Naive thymus-derived CD8-positive, alpha-beta T cell (primary cell): ENCODE results near the gene KISS1R. TPM values are rescaled to one million over a fixed set of nuclear protein-coding genes. Genes with fewer than 3 reads are reported as not detected.

Source experiments
- ATAC-seq, 2 donors: fragments of 150-1000 bp; cut with Tn5 transposase in 1 of 2; sonication (Bioruptor Pico), chemical (Tn5 transposase) in 1 of 2; 1 replicate in 1 of 2; 2 replicates in 1 of 2; pipeline ENCODE4 v1.10.0; 2021; ENCODE audit warnings: mild to moderate bottlenecking in 2 of 2, moderate library complexity in 2 of 2
- POLR2A ChIA-PET: fragments of 350-600 bp; sonication (Branson Sonifier 250); formaldehyde crosslinking; loops from one replicate; lab custom pipeline; 2021; ENCODE audit warnings: antibody characterized with exemption; lab: Charles Lee
- DNase-seq, 10 donors: peaks; one replicate each; pipeline versions ENCODE4 v3.0.0 to v3.0.0-alpha.2; 2020 to 2022
- H3K27ac Mint-ChIP-seq, 10 donors: one replicate each; pipeline ENCODE4 v1.8.0; 2020 to 2022; ENCODE audit warnings: mild to moderate bottlenecking in 10 of 10, mixed read lengths in 10 of 10, moderate library complexity in 4 of 10, inconsistent platforms in 1 of 10
- H3K27me3 Mint-ChIP-seq, 5 donors: one replicate each; pipeline ENCODE4 v1.8.0; 2021 to 2022; ENCODE audit warnings: mixed read lengths in 5 of 5
- H3K36me3 Mint-ChIP-seq, 3 donors: one replicate each; pipeline ENCODE4 v1.8.0; 2020 to 2022; ENCODE audit warnings: mixed read lengths in 3 of 3, mild to moderate bottlenecking in 2 of 3, inconsistent platforms in 1 of 3
- H3K4me1 Mint-ChIP-seq, 4 donors: one replicate each; pipeline ENCODE4 v1.8.0; 2021 to 2022; ENCODE audit warnings: mixed read lengths in 4 of 4
- H3K4me3 Mint-ChIP-seq, 10 donors: one replicate each; pipeline ENCODE4 v1.8.0; 2020 to 2022; ENCODE audit warnings: mild to moderate bottlenecking in 10 of 10, mixed read lengths in 10 of 10, moderate library complexity in 6 of 10, inconsistent platforms in 1 of 10
- H3K9me3 Mint-ChIP-seq, 9 donors: one replicate each; pipeline ENCODE4 v1.8.0; 2020 to 2022; ENCODE audit warnings: mixed read lengths in 9 of 9, mild to moderate bottlenecking in 3 of 9, inconsistent platforms in 1 of 9, moderate library complexity in 1 of 9
- polyA plus RNA-seq, 3 donors: library from polyadenylated mRNA; unstranded; fragments of 300-500 nt; fragmentation: Illumina TruSeq; gene quantifications; one replicate each; pipeline ENCODE4 v1.2.3, GENCODE V29; 2021
- total RNA-seq, 8 experiments: library from RNA in 2 of 8; stranded (reverse) in 2 of 8; gene quantifications; one replicate each; pipeline ENCODE4 v1.2.3 and lab custom pipeline; 2021 to 2026

KISS1R gene
- total and polyA plus RNA-seq, 5 experiments from 2014 or later, result 0.18 to 2.6 (median 0.58) TPM

DNA sequence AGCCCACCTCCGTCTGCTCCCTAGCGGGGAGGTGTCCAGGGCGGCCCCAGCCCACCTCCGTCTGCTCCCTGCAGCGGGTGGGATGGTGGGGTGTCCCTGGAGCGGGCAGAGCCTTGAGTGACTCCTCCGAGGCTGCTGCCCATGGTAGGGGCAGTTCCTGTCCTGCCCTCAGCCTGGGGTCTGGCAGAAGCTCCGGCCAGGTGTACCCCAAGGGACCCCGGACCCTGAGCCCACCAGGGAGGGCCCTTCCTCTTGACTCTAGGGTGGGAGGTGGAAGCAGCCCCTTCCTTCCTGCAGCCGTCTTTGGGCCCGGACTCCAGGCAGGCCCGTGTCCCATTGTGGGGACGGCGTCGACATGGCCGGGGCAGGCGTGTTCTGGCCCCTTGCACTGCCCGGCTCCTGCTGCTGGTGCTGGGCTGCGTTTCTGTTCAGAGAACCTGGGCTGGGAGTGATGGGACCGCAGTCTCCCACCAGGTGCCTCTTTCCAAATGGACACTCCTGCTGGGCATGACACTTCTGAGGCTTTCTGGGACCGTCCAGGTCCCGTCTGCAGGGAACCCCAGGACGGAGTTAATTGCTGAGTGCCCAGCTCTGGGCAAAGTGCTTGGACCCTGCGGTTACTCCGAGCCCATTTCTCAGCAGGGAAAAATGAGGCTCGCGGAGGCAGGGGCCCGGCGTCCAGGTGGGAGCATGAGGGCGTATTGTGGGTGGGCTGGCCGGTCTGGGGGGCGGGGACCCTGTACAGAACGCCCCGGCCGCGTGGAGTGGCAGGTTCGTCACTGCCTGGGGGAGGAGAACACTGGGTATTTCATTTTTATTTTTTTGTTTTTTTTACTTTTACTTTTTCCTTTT lies 28.5 kb downstream of the KISS1R start:
- H3K4me1 Mint-ChIP-seq, result peaks cover 8 to 16% (median 9%) of the 10 kb centered on the region in 4 donors
- ATAC-seq (no peak), DNase-seq (no peak)
- no peak overlapping the region for H3K4me3 Mint-ChIP-seq
- no peaks in the 10 kb centered on the region for H3K27me3 Mint-ChIP-seq
- no peak overlapping the region for H3K27ac Mint-ChIP-seq
- POLR2A ChIA-PET, result interaction anchor here (0.7 kb wide), 1 partner anchor 143 kb away, joined by 4 read pairs; no protein-coding TSS in a partner anchor
- no peaks in the 10 kb centered on the region for H3K36me3 Mint-ChIP-seq
- no peaks in the 10 kb centered on the region for H3K9me3 Mint-ChIP-seq

- Mint-ChIP-seq H3K27ac (no peak overlapping the region), H3K36me3 (no peaks in the 10 kb centered on the region), H3K4me3 (no peak overlapping the region), H3K4me1 (peaks cover 0 to 16% (median 2%) of the 10 kb centered on the region in 4 donors), H3K27me3 (no peaks in the 10 kb centered on the region), H3K9me3 (no peaks in the 10 kb centered on the region)
- DNase-seq (no peak), ATAC-seq (no peak)
- POLR2A ChIA-PET, result interaction anchor here (0.9 kb wide), 1 partner anchor 328 kb away, joined by 3 read pairs; the partner anchor contains the start of gene FAM174C
These were observed 30.1 kb downstream of the KISS1R start for GRCh38 chr19:947090-947706.

DNA sequence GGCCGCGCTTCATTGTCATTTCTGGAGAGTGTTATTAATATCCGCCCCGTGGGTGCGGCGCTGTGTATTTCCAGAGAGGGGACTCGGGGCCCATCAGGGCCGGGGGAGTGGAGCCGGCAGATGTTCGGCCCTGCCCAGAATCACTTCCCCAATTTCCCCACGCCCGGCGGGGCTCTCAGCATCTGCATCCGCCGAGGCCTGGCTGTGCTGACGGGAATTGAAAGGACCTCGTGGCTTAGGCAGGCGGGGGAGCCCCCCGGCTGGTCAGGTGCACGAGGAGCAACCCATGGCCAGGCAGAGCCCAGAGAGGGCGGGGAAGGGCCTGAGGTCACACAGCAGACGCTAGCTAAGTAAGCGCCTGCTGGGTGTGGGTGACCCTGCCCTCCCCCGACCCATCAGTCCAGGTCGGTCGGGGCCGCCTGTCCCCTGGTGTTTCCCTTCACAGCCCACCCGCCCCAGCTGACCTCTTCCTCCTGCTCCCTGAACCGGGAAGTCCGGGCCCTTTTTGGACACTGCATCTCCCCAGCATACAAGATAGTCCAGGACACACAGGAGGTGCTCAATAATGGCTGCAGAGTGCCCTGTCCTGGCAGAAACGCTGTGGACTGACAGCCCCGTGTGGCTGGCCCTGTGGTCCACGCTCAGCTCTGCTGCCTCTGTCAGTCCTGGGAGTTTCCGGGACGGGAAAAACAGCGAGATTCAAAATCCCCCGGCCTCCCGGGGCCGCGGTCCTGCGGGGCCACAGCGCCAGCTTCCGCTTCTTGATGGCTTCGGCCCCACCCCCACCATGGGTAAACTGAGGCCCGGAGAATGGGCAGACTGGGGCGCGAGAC lies 30.8 kb downstream of the KISS1R start:
- H3K4me1 Mint-ChIP-seq, result peaks cover under 1 to 20% (median 3%) of the 10 kb centered on the region in 4 donors
- no peak overlapping the region for H3K27ac Mint-ChIP-seq
- H3K27me3 Mint-ChIP-seq, result no peaks in the 10 kb centered on the region
- H3K36me3 Mint-ChIP-seq, result no peaks in the 10 kb centered on the region
- no peak overlapping the region for H3K4me3 Mint-ChIP-seq
- H3K9me3 Mint-ChIP-seq, result no peaks in the 10 kb centered on the region
- peak in 1 of 10 donors; percentile 44 for DNase-seq
- POLR2A ChIA-PET, result interaction anchor here (0.6 to 0.9 kb wide), 3 partner anchors 10 to 353 kb away, joined by 3 to 4 read pairs (median 3); partner anchors contain the start of gene FAM174C
- ATAC-seq, result peak in 1 of 2 donors; percentile 57

- Mint-ChIP-seq H3K4me3 (no peak overlapping the region), H3K27me3 (no peaks in the 10 kb centered on the region), H3K27ac (no peak overlapping the region), H3K4me1 (peaks cover 4 to 28% (median 6%) of the 10 kb centered on the region in 4 donors), H3K9me3 (no peaks in the 10 kb centered on the region), H3K36me3 (no peaks in the 10 kb centered on the region)
- POLR2A ChIA-PET, result interaction anchor here (0.6 kb wide), 1 partner anchor 11 kb away, joined by 3 read pairs; no protein-coding TSS in a partner anchor
- no peak for ATAC-seq
- DNase-seq, result no peak
These were observed 31.8 kb downstream of the KISS1R start for GRCh38 chr19:948842-949496.

DNA sequence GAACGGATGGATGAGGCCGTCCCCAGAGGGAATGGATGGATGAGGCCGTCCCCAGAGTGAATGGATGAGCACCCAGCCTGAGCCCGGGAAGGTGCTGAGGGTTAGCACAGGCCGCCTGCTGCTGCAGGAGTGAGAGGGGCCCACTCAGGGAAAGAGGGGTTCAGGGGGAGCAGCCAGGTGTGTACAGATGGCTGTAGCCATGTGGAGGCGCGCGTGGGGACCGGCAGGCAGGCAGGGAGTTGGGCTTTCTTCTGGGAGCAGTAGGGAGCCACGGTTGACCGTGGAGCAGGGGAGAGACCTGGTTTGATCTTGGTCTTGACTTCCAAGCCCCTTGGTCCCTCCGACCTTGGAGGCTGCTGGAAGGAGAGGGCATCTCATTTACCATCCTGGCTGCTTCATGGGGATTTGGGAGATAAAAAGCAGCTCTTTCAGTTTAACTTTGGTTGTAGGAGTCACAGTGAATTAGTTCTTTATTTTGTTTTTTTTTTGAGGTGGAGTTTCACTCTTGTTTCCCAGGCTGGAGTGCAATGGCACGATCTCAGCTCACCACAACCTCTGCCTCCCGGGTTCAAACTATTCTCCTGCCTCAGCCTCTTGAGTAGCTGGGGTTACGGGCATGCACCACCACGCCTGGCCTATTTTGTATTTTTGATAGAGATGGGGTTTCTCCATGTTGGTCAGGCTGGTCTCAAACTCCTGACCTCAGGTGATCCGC lies 33.4 kb downstream of the KISS1R start:
- ATAC-seq (no peak), DNase-seq (no peak)
- POLR2A ChIA-PET, result no interaction called here
- H3K4me1 Mint-ChIP-seq, result peaks cover 2 to 28% (median 7%) of the 10 kb centered on the region in 4 donors
- H3K36me3 Mint-ChIP-seq, result peaks cover 0 to 2% (median 0%) of the 10 kb centered on the region in 3 donors
- no peaks in the 10 kb centered on the region for H3K27me3 Mint-ChIP-seq
- no peaks in the 10 kb centered on the region for H3K9me3 Mint-ChIP-seq
- no peak overlapping the region for H3K4me3 Mint-ChIP-seq
- peak overlapping the region in 1 of 10 donors; percentile 18 for H3K27ac Mint-ChIP-seq

- H3K27ac Mint-ChIP-seq, result peak overlapping the region in 3 of 10 donors; percentile 10 to 79 (median 11)
- POLR2A ChIA-PET, result interaction anchor here (1.0 to 1.2 kb wide), 2 partner anchors 14 to 19 kb away, joined by 3 to 4 read pairs; no protein-coding TSS in a partner anchor
These were observed 35.0 kb downstream of the KISS1R start for GRCh38 chr19:952049-952679.

DNA sequence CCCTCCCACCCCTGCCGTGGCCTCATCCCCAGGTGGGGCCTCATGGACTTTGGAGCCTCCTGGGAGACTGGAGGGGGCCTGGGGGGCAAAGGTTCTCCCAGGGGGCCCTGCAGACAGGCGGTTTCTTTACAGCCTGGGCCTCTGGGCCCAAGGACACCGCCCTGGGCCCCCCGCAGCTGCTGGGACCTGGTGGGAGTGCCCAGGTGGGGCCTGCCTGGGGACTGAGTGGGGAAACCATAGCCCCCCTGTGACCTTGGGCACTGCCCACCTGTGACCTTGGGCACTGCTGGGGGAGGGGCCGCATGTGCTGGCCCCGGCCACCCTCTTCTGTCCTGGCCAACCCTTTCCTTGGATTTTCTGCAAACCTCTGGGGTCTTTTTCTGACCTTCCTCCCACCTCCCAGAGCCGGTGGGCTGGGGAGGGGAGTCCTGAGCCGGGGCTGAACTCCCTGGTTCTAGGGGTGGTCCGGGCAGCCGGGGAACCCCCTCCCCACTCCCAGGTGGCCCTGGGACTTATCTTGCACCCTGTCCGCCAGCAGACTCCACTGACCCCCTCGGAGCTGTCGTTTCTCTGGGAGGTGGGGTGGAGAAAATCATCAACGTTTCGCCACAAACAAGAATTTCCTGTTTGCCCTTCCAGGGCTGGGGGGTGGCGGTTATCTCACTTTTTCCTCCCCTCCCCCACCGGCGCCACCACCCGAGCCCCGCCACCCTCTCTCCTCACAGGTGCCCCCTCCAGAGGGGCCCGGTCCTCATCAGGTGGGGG lies 35.7 kb downstream of the KISS1R start:
- ATAC-seq (no peak), DNase-seq (no peak)
- no peaks in the 10 kb centered on the region for H3K27me3 Mint-ChIP-seq

More at GRCh38 chr19:952049-952679, 35.0 kb downstream of the KISS1R start:
- no peaks in the 10 kb centered on the region for H3K27me3 Mint-ChIP-seq
- no peaks in the 10 kb centered on the region for H3K9me3 Mint-ChIP-seq
- no peak for ATAC-seq
- no peak for DNase-seq
- H3K36me3 Mint-ChIP-seq, result peaks cover 0 to 2% (median 0%) of the 10 kb centered on the region in 3 donors
- peaks cover 2 to 28% (median 7%) of the 10 kb centered on the region in 4 donors for H3K4me1 Mint-ChIP-seq
- peak overlapping the region in 2 of 10 donors; percentile 10 to 19 for H3K4me3 Mint-ChIP-seq

GRCh38 chr19:953445-954271 lies 36.5 kb downstream of the KISS1R start:
- H3K9me3 Mint-ChIP-seq, result no peaks in the 10 kb centered on the region
- peak overlapping the region in 7 of 10 donors; percentile 10 to 45 (median 32) for H3K4me3 Mint-ChIP-seq
- no peak for DNase-seq
- peak overlapping the region in 2 of 10 donors; percentile 12 to 37 for H3K27ac Mint-ChIP-seq
- POLR2A ChIA-PET, result interaction anchor here (1.0 to 1.2 kb wide), 2 partner anchors 29 to 31 kb away, joined by 3 read pairs; partner anchors contain the start of gene WDR18
- H3K27me3 Mint-ChIP-seq, result no peaks in the 10 kb centered on the region
- peaks cover 2 to 24% (median 7%) of the 10 kb centered on the region in 4 donors for H3K4me1 Mint-ChIP-seq
- peak in 1 of 2 donors; percentile 37 for ATAC-seq
- H3K36me3 Mint-ChIP-seq, result peaks cover 0 to 2% (median 0%) of the 10 kb centered on the region in 3 donors

More for the DNA sequence above, 35.7 kb downstream of the KISS1R start:
- H3K4me3 Mint-ChIP-seq, result peak overlapping the region in 5 of 10 donors; percentile 32 to 53 (median 45)
- H3K9me3 Mint-ChIP-seq, result no peaks in the 10 kb centered on the region
- H3K36me3 Mint-ChIP-seq, result peaks cover 0 to 2% (median 0%) of the 10 kb centered on the region in 3 donors
- H3K4me1 Mint-ChIP-seq, result peaks cover 2 to 24% (median 7%) of the 10 kb centered on the region in 4 donors
- peak overlapping the region in 1 of 10 donors; percentile 48 for H3K27ac Mint-ChIP-seq
- POLR2A ChIA-PET, result interaction anchor here (1.0 to 1.2 kb wide), 3 partner anchors 15 to 32 kb away, joined by 3 to 4 read pairs (median 3); partner anchors contain the start of gene WDR18

DNA sequence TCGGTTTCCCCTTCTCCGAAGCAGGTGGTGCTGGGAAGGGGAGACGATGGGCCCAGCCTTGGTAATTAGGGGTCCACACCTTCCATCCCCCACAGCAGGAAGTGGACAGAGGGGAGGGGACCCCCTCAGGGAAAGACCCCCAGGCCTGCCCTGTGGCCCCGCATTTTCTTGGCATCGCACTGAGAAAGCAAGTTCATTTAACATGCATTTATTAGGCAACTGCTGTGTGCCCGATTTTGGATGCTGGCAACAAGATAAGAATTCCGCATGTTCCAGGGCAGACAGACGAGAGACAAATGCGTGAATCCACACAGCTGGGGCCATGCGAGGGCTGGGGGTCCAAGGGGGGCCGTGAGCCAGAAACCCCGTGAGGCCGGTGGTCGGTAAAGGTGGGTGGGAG lies 37.1 kb downstream of the KISS1R start:
- Mint-ChIP-seq H3K27me3 (no peaks in the 10 kb centered on the region), H3K36me3 (peaks cover 0 to 2% (median 0%) of the 10 kb centered on the region in 3 donors), H3K27ac (no peak overlapping the region), H3K9me3 (no peaks in the 10 kb centered on the region), H3K4me3 (no peak overlapping the region), H3K4me1 (peaks cover 2 to 24% (median 7%) of the 10 kb centered on the region in 4 donors)
- POLR2A ChIA-PET, result interaction anchor here (1.2 kb wide), 1 partner anchor 29 kb away, joined by 3 read pairs; no protein-coding TSS in a partner anchor
- ATAC-seq (no peak), DNase-seq (no peak)
